Measurements from ENCODE around the gene ZDHHC6.
A peak's percentile ranks its signal among the peaks of the same experiment; 100 is the strongest.
"Not testable (repeated sequence)": the region's sequence is repeated elsewhere in the genome, so short reads cannot be mapped to it uniquely, and the experiment has no call there.

The ZDHHC6 gene

GRCh38 chr10:112481602-112482001, 34.9 kb upstream of the ZDHHC6 start:
- no peak for DNase-seq (ENCODE audit: extremely low spot score)
- TF ChIP-seq, protein P1, sequence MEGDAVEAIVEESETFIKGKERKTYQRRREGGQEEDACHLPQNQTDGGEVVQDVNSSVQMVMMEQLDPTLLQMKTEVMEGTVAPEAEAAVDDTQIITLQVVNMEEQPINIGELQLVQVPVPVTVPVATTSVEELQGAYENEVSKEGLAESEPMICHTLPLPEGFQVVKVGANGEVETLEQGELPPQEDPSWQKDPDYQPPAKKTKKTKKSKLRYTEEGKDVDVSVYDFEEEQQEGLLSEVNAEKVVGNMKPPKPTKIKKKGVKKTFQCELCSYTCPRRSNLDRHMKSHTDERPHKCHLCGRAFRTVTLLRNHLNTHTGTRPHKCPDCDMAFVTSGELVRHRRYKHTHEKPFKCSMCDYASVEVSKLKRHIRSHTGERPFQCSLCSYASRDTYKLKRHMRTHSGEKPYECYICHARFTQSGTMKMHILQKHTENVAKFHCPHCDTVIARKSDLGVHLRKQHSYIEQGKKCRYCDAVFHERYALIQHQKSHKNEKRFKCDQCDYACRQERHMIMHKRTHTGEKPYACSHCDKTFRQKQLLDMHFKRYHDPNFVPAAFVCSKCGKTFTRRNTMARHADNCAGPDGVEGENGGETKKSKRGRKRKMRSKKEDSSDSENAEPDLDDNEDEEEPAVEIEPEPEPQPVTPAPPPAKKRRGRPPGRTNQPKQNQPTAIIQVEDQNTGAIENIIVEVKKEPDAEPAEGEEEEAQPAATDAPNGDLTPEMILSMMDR (IDR thresholded peaks at IDR 0.05; ENCODE audit: control extremely low read depth, extremely low read depth, low read depth, missing control alignments): no peak
- ChIA-PET POLR2A (no interaction called here), CTCF (interaction anchor here (1.0 to 2.7 kb wide), 4 partner anchors 10 to 904 kb away, joined by 3 to 14 read pairs (median 4); no protein-coding TSS in a partner anchor)

DNA sequence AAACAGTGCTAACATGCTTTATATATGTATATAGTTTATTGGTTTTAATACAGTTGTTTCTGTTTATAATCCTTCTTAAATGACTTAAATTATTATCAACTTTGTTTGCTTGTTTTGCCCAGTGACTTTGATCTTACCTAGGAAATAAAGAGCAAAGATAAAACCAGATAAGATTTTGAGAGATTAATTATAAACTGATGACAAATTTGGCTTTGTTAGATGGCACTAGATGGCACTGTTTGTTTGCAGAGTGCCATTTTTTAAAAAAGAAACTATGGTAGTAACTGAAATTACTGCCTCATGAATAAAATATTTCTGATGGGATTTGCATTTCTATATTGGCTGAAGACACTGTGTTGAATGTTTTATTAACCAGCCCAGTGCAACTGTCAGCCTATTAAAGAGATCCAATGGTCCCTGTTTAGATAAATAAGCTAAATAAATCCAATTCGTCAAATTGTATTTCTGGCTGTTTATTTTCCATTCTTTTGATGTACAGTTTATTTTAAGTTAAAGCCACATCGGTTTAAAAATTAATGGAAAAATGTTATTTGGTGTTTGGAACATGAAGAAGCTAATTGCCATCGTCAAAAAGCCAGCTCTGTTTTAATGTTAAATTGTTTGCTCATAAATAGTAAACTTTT, 29.0 kb upstream of the ZDHHC6 start:
- ChIA-PET CTCF (interaction anchor here (0.6 to 3.6 kb wide), 15 partner anchors 10 to 1098 kb away, joined by 3 to 14 read pairs (median 3); no protein-coding TSS in a partner anchor), POLR2A (no interaction called here)
- DNase-seq (ENCODE audit: extremely low spot score): no peak
- TF ChIP-seq, protein P1 (IDR thresholded peaks at IDR 0.05; ENCODE audit: control extremely low read depth, extremely low read depth, low read depth, missing control alignments): peak; percentile 15

DNA sequence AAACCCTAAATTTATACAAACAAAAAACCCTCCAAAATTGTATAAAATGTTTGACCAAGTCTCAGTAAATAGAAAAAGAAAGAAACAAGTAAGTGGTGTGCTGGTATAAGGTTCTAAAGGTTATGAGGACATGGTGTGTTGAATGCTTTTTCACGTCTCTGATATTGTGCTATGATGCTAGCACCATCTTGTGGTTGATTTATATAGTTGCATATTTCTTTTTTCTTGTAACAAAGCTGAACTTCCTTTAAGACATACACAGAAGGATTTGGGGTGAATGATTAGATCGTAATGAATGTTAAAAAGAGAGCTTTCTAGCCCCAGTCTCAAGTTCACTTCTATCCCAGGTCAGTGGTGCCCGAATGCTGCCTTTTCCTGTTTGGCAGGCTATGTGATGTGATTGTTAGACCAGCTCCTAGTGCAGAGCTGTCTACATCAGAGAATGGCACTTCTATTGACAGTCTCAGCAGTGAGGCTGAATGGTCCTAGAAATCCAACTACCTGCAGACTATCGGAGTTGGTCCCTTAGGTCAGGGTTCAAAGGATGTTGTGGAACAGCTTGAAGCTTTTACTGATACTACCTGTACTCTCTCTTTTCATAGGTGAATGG, 25.3 kb upstream of the ZDHHC6 start:
- CTCF ChIA-PET: interaction anchor here (0.6 to 5.3 kb wide), 48 partner anchors 9 to 1092 kb away, joined by 3 to 31 read pairs (median 5); partner anchors contain the start of genes VTI1A and ZDHHC6
- DNase-seq (ENCODE audit: extremely low spot score): peak; percentile 65
- POLR2A ChIA-PET: no interaction called here
- TF ChIP-seq, protein P1 (IDR thresholded peaks at IDR 0.05; ENCODE audit: control extremely low read depth, extremely low read depth, low read depth, missing control alignments): peak; percentile 59

DNA sequence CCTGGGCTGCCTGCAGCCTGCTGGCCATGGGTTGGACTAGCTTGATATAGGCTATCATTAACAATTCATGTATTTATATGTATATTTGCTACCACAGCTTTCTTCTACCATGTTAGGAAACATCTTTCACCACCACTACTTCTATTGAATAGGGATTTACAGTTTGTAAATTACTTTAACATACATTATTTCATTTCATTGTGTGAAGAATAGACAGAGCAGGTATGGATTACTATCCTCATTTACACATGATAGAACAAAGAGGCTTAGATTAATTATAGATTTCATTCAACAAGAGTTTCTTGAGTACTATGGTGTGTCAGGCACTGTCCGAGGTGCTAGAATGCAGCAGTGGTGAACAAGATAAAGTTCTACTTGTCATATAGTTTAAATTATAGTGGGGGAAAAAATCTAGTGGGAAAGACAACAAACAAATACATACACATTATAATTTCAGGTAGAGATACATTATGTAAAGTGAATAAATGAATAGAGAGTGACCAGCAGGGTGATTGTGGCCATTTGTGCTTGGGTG, 20.9 kb upstream of the ZDHHC6 start:
- TF ChIP-seq, protein P1 (IDR thresholded peaks at IDR 0.05; ENCODE audit: control extremely low read depth, extremely low read depth, low read depth, missing control alignments): no peak
- POLR2A ChIA-PET: no interaction called here
- no peak for DNase-seq (ENCODE audit: extremely low spot score)
- CTCF ChIA-PET: interaction anchor here (0.9 to 1.4 kb wide), 3 partner anchors 9 to 11 kb away, joined by 3 to 4 read pairs (median 4); no protein-coding TSS in a partner anchor

GRCh38 chr10:112466802-112467201, 20.1 kb upstream of the ZDHHC6 start:
- TF ChIP-seq, protein P1 (IDR thresholded peaks at IDR 0.05; ENCODE audit: control extremely low read depth, extremely low read depth, low read depth, missing control alignments): no peak

GRCh38 chr10:112465299-112465883, 18.7 kb upstream of the ZDHHC6 start:
- TF ChIP-seq, protein P1 (IDR thresholded peaks at IDR 0.05; ENCODE audit: control extremely low read depth, extremely low read depth, low read depth, missing control alignments): no peak
- ChIA-PET POLR2A (no interaction called here), CTCF (interaction anchor here (0.9 to 1.3 kb wide), 4 partner anchors 9 to 328 kb away, joined by 3 to 6 read pairs (median 4); no protein-coding TSS in a partner anchor)
- DNase-seq (ENCODE audit: extremely low spot score): no peak

More at GRCh38 chr10:112466802-112467201, 20.1 kb upstream of the ZDHHC6 start:
- CTCF ChIA-PET: interaction anchor here (0.9 to 1.4 kb wide), 2 partner anchors 10 kb away, joined by 3 to 4 read pairs; no protein-coding TSS in a partner anchor
- DNase-seq (ENCODE audit: extremely low spot score): no peak
- POLR2A ChIA-PET: no interaction called here

GRCh38 chr10:112464074-112464473, 17.4 kb upstream of the ZDHHC6 start:
- DNase-seq (ENCODE audit: extremely low spot score); POLR2A ChIA-PET: not testable (repeated sequence)
- CTCF ChIA-PET: interaction anchor here (1.0 to 2.0 kb wide), 5 partner anchors 8 to 18 kb away, joined by 3 to 13 read pairs (median 5); partner anchors contain the start of genes VTI1A and ZDHHC6
